Astrocyte (in vitro differentiated cells and primary cell): ENCODE data around the gene GLRX5.

ENCODE experiments used
- CTCF ChIP-seq: IDR thresholded peaks from 2 replicates; pipeline ENCODE4 v1.5.1; 2011; ENCODE audit warnings: low read depth, mild to moderate bottlenecking, inconsistent platforms, low read length, moderate library complexity; ENCODE audit not compliant: insufficient read depth
- EZH2 ChIP-seq: IDR thresholded peaks from 2 replicates; pipeline ENCODE4 v1.6.1; 2012; ENCODE audit warnings: mild to moderate bottlenecking, low read length, inconsistent platforms; ENCODE audit not compliant: insufficient read depth

GRCh38 chr14:95564060-95564459 is 29.2 kb downstream of the GLRX5 start:
- TF ChIP-seq CTCF (no peak), EZH2 (no peak)
